Measurements from ENCODE around the gene EFHC2.

DNA sequence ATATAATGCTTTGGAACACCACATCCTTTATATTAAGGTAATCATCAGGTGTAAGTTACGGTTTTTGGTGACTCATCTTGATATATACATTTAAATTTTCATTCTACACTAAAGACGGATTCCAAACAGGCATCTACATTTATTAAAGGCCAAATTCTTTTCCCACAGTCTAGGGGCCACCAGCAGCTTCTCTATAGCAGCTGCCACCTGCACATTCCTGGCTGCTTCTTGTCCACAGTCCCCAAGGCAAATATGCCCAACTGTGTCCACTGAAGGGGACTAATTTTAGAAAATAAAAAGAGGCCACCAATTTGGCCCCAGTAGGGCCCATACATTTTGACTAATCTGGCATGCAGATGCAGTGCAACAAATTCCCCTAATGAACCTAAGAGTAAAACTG lies 96.6 kb downstream of the EFHC2 start:
- TF ChIP-seq, protein P1, sequence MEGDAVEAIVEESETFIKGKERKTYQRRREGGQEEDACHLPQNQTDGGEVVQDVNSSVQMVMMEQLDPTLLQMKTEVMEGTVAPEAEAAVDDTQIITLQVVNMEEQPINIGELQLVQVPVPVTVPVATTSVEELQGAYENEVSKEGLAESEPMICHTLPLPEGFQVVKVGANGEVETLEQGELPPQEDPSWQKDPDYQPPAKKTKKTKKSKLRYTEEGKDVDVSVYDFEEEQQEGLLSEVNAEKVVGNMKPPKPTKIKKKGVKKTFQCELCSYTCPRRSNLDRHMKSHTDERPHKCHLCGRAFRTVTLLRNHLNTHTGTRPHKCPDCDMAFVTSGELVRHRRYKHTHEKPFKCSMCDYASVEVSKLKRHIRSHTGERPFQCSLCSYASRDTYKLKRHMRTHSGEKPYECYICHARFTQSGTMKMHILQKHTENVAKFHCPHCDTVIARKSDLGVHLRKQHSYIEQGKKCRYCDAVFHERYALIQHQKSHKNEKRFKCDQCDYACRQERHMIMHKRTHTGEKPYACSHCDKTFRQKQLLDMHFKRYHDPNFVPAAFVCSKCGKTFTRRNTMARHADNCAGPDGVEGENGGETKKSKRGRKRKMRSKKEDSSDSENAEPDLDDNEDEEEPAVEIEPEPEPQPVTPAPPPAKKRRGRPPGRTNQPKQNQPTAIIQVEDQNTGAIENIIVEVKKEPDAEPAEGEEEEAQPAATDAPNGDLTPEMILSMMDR (IDR thresholded peaks at IDR 0.05): no peak
- TF ChIP-seq ZFX (IDR thresholded peaks at IDR 0.05; ENCODE audit: borderline replicate concordance): no peak
